Panc1 (cell line): ENCODE measurements around the gene NFE2L3. TPM values are rescaled to one million over a fixed set of nuclear protein-coding genes. Genes with fewer than 3 reads are reported as not detected.

ENCODE experiments used
- ATAC-seq: fragments of 200-7000 bp; cut with Tn5 transposase; 2 replicates; pipeline ENCODE4 v1.9.1; 2020; ENCODE audit warnings: mild to moderate bottlenecking, moderate library complexity
- BruUV-seq: library from RNA; stranded (reverse); fragments of 400-500 nt; replicated peaks from 2 replicates; lab custom pipeline; 2021; lab: Mats Ljungman, UMichigan
- CTCF ChIA-PET: fragments of 300-600 bp; sonication (Branson Sonifier 250); formaldehyde crosslinking; loops from one replicate; lab custom pipeline; 2022; ENCODE audit warnings: antibody characterized with exemption; lab: Charles Lee
- POLR2A ChIA-PET: fragments of 300-600 bp; sonication (Branson Sonifier 250); formaldehyde crosslinking; loops from one replicate; lab custom pipeline; 2022; ENCODE audit warnings: antibody characterized with exemption; lab: Charles Lee
- DNase-seq: peaks from one replicate; pipeline ENCODE4 v3.0.0-alpha.2; 2010; ENCODE audit warnings: low read depth, low spot score
- H3K27ac ChIP-seq: 2 replicates; pipeline ENCODE4 v1.5.1; 2011; ENCODE audit warnings: mild to moderate bottlenecking, low read length, inconsistent platforms
- H3K27me3 ChIP-seq: fragments of 200-500 bp; sonication (Bioruptor generic); 2 replicates; pipeline ENCODE4 v1.6.0; 2014; ENCODE audit warnings: low read length, inconsistent platforms; ENCODE audit not compliant: control insufficient read depth, insufficient read depth
- H3K36me3 ChIP-seq: fragments of 200-500 bp; sonication (Bioruptor generic); 2 replicates; pipeline ENCODE4 v1.5.1; 2014; ENCODE audit warnings: inconsistent platforms, mild to moderate bottlenecking, low read length, moderate library complexity; ENCODE audit not compliant: control insufficient read depth, insufficient read depth
- H3K4me1 ChIP-seq: 2 replicates; pipeline ENCODE4 v1.5.1; 2011; ENCODE audit warnings: inconsistent platforms, mild to moderate bottlenecking, low read length, moderate library complexity; ENCODE audit not compliant: control insufficient read depth, insufficient read depth
- H3K4me3 ChIP-seq, 2 experiments: 2 replicates each; pipeline ENCODE4 v1.5.1; 2011 to 2012; ENCODE audit warnings: low read depth in 2 of 2, low read length in 2 of 2, mild to moderate bottlenecking in 2 of 2, inconsistent platforms in 1 of 2, moderate library complexity in 1 of 2
- H3K9me3 ChIP-seq: fragments of 200-500 bp; sonication (Bioruptor generic); 2 replicates; pipeline ENCODE4 v1.5.1; 2014; ENCODE audit warnings: low read depth, mild to moderate bottlenecking, inconsistent platforms, low read length, moderate library complexity; ENCODE audit not compliant: control insufficient read depth, insufficient read depth
- POLR2AphosphoS5 ChIP-seq: IDR thresholded peaks from 2 replicates; pipeline ENCODE4 v1.6.1; 2012; ENCODE audit warnings: mild to moderate bottlenecking, low read depth, low read length, moderate library complexity
- SIN3A ChIP-seq: IDR thresholded peaks from 2 replicates; pipeline ENCODE4 v1.6.1; 2012; ENCODE audit warnings: low read depth, mild to moderate bottlenecking, low read length, moderate library complexity, borderline replicate concordance; ENCODE audit not compliant: insufficient read depth
- TCF7L2 ChIP-seq: IDR thresholded peaks from 2 replicates; pipeline ENCODE4 v1.6.1; 2011; ENCODE audit warnings: mild to moderate bottlenecking, low read depth, low read length, inconsistent platforms
- in situ Hi-C: cut with HindIII; loops from 2 replicates; pipeline ENCODE4 v1.10.0; 2016; ENCODE audit warnings: low sequenced_read_pairs, low pct_unique_long_range_greater_than_20kb
- intact Hi-C: fragments of 100-400 bp; cut with micrococcal nuclease; formaldehyde crosslinking; loops from one replicate; pipeline ENCODE4 v1.10.0; 2022; ENCODE audit not compliant: unreplicated experiment
- total RNA-seq: library from RNA; stranded (reverse); gene quantifications from one replicate; pipeline ENCODE4 v1.2.1, GENCODE V29; 2021; ENCODE audit not compliant: unreplicated experiment
- TF ChIP-seq, protein P1 (sequence below): fragments of 450-650 bp; IDR thresholded peaks from 2 replicates; pipeline ENCODE4 v1.5.1; 2017; ENCODE audit warnings: mild to moderate bottlenecking
- TF ChIP-seq, protein P2 (sequence below), 2 experiments: IDR thresholded peaks; 2 replicates each; pipeline ENCODE4 v1.6.1; 2011 to 2012; ENCODE audit warnings: low read depth in 2 of 2, control low read depth in 1 of 2, low read length in 1 of 2, mild to moderate bottlenecking in 1 of 2, moderate library complexity in 1 of 2; ENCODE audit not compliant: insufficient read depth in 1 of 2

The NFE2L3 gene
- total RNA-seq, 1 experiment from 2014 or later, result 78.5 TPM

GRCh38 chr7:26168458-26169023, 16.5 kb downstream of the NFE2L3 start:
- H3K4me1 ChIP-seq, result peaks cover 18% of the 10 kb centered on the region
- in situ Hi-C loops, result no loop called here

GRCh38 chr7:26169271-26169670, 17.3 kb downstream of the NFE2L3 start:
- TF ChIP-seq, protein P1, sequence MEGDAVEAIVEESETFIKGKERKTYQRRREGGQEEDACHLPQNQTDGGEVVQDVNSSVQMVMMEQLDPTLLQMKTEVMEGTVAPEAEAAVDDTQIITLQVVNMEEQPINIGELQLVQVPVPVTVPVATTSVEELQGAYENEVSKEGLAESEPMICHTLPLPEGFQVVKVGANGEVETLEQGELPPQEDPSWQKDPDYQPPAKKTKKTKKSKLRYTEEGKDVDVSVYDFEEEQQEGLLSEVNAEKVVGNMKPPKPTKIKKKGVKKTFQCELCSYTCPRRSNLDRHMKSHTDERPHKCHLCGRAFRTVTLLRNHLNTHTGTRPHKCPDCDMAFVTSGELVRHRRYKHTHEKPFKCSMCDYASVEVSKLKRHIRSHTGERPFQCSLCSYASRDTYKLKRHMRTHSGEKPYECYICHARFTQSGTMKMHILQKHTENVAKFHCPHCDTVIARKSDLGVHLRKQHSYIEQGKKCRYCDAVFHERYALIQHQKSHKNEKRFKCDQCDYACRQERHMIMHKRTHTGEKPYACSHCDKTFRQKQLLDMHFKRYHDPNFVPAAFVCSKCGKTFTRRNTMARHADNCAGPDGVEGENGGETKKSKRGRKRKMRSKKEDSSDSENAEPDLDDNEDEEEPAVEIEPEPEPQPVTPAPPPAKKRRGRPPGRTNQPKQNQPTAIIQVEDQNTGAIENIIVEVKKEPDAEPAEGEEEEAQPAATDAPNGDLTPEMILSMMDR, result no peak
- no peak for TF ChIP-seq SIN3A
- no peak for TF ChIP-seq TCF7L2
- TF ChIP-seq, protein P2, sequence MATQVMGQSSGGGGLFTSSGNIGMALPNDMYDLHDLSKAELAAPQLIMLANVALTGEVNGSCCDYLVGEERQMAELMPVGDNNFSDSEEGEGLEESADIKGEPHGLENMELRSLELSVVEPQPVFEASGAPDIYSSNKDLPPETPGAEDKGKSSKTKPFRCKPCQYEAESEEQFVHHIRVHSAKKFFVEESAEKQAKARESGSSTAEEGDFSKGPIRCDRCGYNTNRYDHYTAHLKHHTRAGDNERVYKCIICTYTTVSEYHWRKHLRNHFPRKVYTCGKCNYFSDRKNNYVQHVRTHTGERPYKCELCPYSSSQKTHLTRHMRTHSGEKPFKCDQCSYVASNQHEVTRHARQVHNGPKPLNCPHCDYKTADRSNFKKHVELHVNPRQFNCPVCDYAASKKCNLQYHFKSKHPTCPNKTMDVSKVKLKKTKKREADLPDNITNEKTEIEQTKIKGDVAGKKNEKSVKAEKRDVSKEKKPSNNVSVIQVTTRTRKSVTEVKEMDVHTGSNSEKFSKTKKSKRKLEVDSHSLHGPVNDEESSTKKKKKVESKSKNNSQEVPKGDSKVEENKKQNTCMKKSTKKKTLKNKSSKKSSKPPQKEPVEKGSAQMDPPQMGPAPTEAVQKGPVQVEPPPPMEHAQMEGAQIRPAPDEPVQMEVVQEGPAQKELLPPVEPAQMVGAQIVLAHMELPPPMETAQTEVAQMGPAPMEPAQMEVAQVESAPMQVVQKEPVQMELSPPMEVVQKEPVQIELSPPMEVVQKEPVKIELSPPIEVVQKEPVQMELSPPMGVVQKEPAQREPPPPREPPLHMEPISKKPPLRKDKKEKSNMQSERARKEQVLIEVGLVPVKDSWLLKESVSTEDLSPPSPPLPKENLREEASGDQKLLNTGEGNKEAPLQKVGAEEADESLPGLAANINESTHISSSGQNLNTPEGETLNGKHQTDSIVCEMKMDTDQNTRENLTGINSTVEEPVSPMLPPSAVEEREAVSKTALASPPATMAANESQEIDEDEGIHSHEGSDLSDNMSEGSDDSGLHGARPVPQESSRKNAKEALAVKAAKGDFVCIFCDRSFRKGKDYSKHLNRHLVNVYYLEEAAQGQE (IDR thresholded peaks at IDR 0.05; ENCODE audit: insufficient read depth in 1 of 2, low read depth in 2 of 2, low read length in 1 of 2), result no peak
- TF ChIP-seq POLR2AphosphoS5, result no peak
- intact Hi-C loops (no loop called here), in situ Hi-C loops (no loop called here)
- CTCF ChIA-PET, result no interaction called here
- peaks cover 20% of the 10 kb centered on the region for H3K4me1 ChIP-seq
- H3K27me3 ChIP-seq, result no peaks in the 10 kb centered on the region
- POLR2A ChIA-PET, result interaction anchor here (0.6 kb wide), 1 partner anchor 74 kb away, joined by 3 read pairs; no protein-coding TSS in a partner anchor
- no peak overlapping the region for H3K27ac ChIP-seq
- H3K9me3 ChIP-seq, result no peaks in the 10 kb centered on the region
- H3K4me3 ChIP-seq, result no peak overlapping the region
- ATAC-seq (no peak), DNase-seq (no peak)
- BruUV-seq, result no TSS peak
- no peaks in the 10 kb centered on the region for H3K36me3 ChIP-seq

More at GRCh38 chr7:26168458-26169023, 16.5 kb downstream of the NFE2L3 start:
- BruUV-seq, result no TSS peak
- TF ChIP-seq, protein P1, result peak; percentile 33; the same call in 1 of the 2 replicates
- TF ChIP-seq, protein P2 (IDR thresholded peaks at IDR 0.05; ENCODE audit: insufficient read depth in 1 of 2, low read depth in 2 of 2, low read length in 1 of 2), result no peak
- TF ChIP-seq POLR2AphosphoS5, result no peak
- TF ChIP-seq SIN3A, result no peak
- TF ChIP-seq TCF7L2, result no peak
- Histone ChIP-seq H3K27ac (no peak overlapping the region), H3K27me3 (no peaks in the 10 kb centered on the region), H3K4me3 (no peak overlapping the region), H3K36me3 (no peaks in the 10 kb centered on the region), H3K9me3 (no peaks in the 10 kb centered on the region)
- POLR2A ChIA-PET, result no interaction called here
- CTCF ChIA-PET, result no interaction called here
- intact Hi-C loops, result no loop called here
- DNase-seq, result no peak
- no peak for ATAC-seq
